Cerebellar cortex (tissue), 1 donor: ENCODE data around the gene MORC3.
"Not testable (repeated sequence)": the region's sequence is repeated elsewhere in the genome, so short reads cannot be mapped to it uniquely, and the experiment has no call there.

ENCODE experiments used
- DNase-seq: peaks from one replicate; pipeline ENCODE4 v3.0.0-alpha.2; 2015; ENCODE audit warnings: low spot score

Gene MORC3

GRCh38 chr21:36385233-36386030 is 65.4 kb downstream of the MORC3 start, which contains the start of gene CHAF1B:
Gene CHAF1B, plus strand, starts transcription at chr21:36385392. Its CDS starts 745 bp downstream, at chr21:36386137.
- DNase-seq = peak; percentile 77

GRCh38 chr21:36386031-36386642 is 66.1 kb downstream of the MORC3 start:
- no peak for DNase-seq

GRCh38 chr21:36388096-36388495 is 68.1 kb downstream of the MORC3 start:
- DNase-seq = no peak

GRCh38 chr21:36388835-36389234 is 68.8 kb downstream of the MORC3 start:
- no peak for DNase-seq

GRCh38 chr21:36391649-36392048 is 71.7 kb downstream of the MORC3 start:
- not testable (repeated sequence) for DNase-seq

GRCh38 chr21:36395353-36396111 is 75.5 kb downstream of the MORC3 start:
- DNase-seq = no peak

GRCh38 chr21:36396325-36396724 is 76.3 kb downstream of the MORC3 start:
- DNase-seq = no peak

- no peak for DNase-seq
Measured at GRCh38 chr21:36396971-36397370, 77.0 kb downstream of the MORC3 start.

GRCh38 chr21:36397606-36398005 is 77.6 kb downstream of the MORC3 start:
- no peak for DNase-seq

- not testable (repeated sequence) for DNase-seq
Measured at GRCh38 chr21:36399736-36400135, 79.7 kb downstream of the MORC3 start.

- no peak for DNase-seq
Measured at GRCh38 chr21:36400719-36401118, 80.7 kb downstream of the MORC3 start.

GRCh38 chr21:36402339-36402738 is 82.3 kb downstream of the MORC3 start:
- no peak for DNase-seq

GRCh38 chr21:36403713-36404112 is 83.7 kb downstream of the MORC3 start:
- DNase-seq = no peak

- no peak for DNase-seq
Measured at GRCh38 chr21:36408568-36408967, 88.6 kb downstream of the MORC3 start.

- DNase-seq = no peak
Measured at GRCh38 chr21:36411301-36411700, 91.3 kb downstream of the MORC3 start.

GRCh38 chr21:36412916-36413315 is 92.9 kb downstream of the MORC3 start:
- no peak for DNase-seq

- DNase-seq = no peak
Measured at GRCh38 chr21:36415375-36415774, 95.4 kb downstream of the MORC3 start.

GRCh38 chr21:36419241-36419640 is 99.2 kb downstream of the MORC3 start:
- DNase-seq = no peak

GRCh38 chr21:36419996-36420395 is 100.0 kb downstream of the MORC3 start:
- peak; percentile 86 for DNase-seq

GRCh38 chr21:36420571-36421339 is 100.8 kb downstream of the MORC3 start:
- DNase-seq = no peak

- DNase-seq = peak; percentile 55
Measured at GRCh38 chr21:36422279-36423098, 102.5 kb downstream of the MORC3 start.
